ENCODE data around the gene CCL20.

GRCh38 chr2:227812001-227812400 lies 1.6 kb upstream of the CCL20 start:
- no peak for TF ChIP-seq RAD21 (IDR thresholded peaks at IDR 0.05; ENCODE audit: low read depth)
- no peak for TF ChIP-seq EGR1 (IDR thresholded peaks at IDR 0.05)
- no peak for TF ChIP-seq YY1 (IDR thresholded peaks at IDR 0.05; ENCODE audit: low read depth)
- TF ChIP-seq ZBTB7A (IDR thresholded peaks at IDR 0.05; ENCODE audit: low read depth), result no peak
- TF ChIP-seq TAF1 (IDR thresholded peaks at IDR 0.05; ENCODE audit: low read depth), result no peak
- no peak for TF ChIP-seq CEBPB (IDR thresholded peaks at IDR 0.05)
- no peak for TF ChIP-seq EP300 (IDR thresholded peaks at IDR 0.05; ENCODE audit: borderline replicate concordance)
- no peak for TF ChIP-seq REST (IDR thresholded peaks at IDR 0.05; ENCODE audit: low read depth)
- TF ChIP-seq MAX (IDR thresholded peaks at IDR 0.05), result no peak
